Neural cell (in vitro differentiated cells): ENCODE results near the gene OSBPL5.

Experiments used
- CTCF ChIP-seq: fragments of 450-650 bp; IDR thresholded peaks from 2 replicates; pipeline ENCODE4 v1.5.1; 2014; ENCODE audit warnings: antibody characterized with exemption, mild to moderate bottlenecking, moderate library complexity; ENCODE audit not compliant: poor library complexity, severe bottlenecking
- EP300 ChIP-seq: fragments of 450-650 bp; conservative IDR thresholded peaks from 2 replicates; pipeline ENCODE4 v1.6.1; 2014; ENCODE audit warnings: antibody characterized with exemption, mild to moderate bottlenecking, moderate library complexity; ENCODE audit not compliant: poor library complexity, severe bottlenecking
- EZH2 ChIP-seq: fragments of 200-600, 300-800 bp; shearing (Covaris generic), sonication (generic); IDR thresholded peaks from 2 replicates; pipeline ENCODE4 v1.6.1; 2014; ENCODE audit warnings: antibody characterized with exemption, low read length, borderline replicate concordance, mild to moderate bottlenecking; ENCODE audit not compliant: insufficient read depth, poor library complexity, severe bottlenecking
- POLR2AphosphoS5 ChIP-seq: IDR thresholded peaks from 2 replicates; pipeline ENCODE4 v1.6.1; 2012
- SMC3 ChIP-seq: fragments of 450-650 bp; conservative IDR thresholded peaks from 2 replicates; pipeline ENCODE4 v1.6.1; 2014; ENCODE audit warnings: antibody characterized with exemption, mild to moderate bottlenecking, moderate library complexity; ENCODE audit not compliant: poor library complexity
- TAF1 ChIP-seq: IDR thresholded peaks from 2 replicates; pipeline ENCODE4 v1.6.1; 2012; ENCODE audit warnings: low read depth

- TF ChIP-seq CTCF (no peak), POLR2AphosphoS5 (no peak), EP300 (no peak), TAF1 (no peak), EZH2 (no peak), SMC3 (no peak)
Observed at GRCh38 chr11:3096909-3097530, 68.1 kb downstream of the OSBPL5 start.
